Gastrocnemius medialis (tissue), 4 donors: Measurements from ENCODE around the gene TBK1.

Source experiments
- CTCF ChIP-seq, 5 experiments: fragments of 450-650 bp in 3 of 5; fragments of 200-600 bp in 2 of 5; sonication (generic) in 2 of 5; IDR thresholded peaks in 4 of 5; conservative IDR thresholded peaks in 1 of 5; 1 replicate in 4 of 5; 2 replicates in 1 of 5; pipeline ENCODE4 v1.5.1; 2016 to 2019; ENCODE audit warnings: antibody characterized with exemption in 5 of 5, mild to moderate bottlenecking in 3 of 5, moderate library complexity in 3 of 5
- POLR2A ChIP-seq, 2 donors: fragments of 450-650 bp; IDR thresholded peaks; one replicate each; pipeline ENCODE4 v1.6.1; 2017; ENCODE audit warnings: antibody characterized with exemption in 2 of 2, mild to moderate bottlenecking in 2 of 2, moderate library complexity in 2 of 2

- TF ChIP-seq CTCF (IDR thresholded peaks at IDR 0.05 in 4 of 5, conservative IDR thresholded peaks at IDR 0.05 in 1 of 5) (peak in 1 of 5 experiments; percentile 8), POLR2A (IDR thresholded peaks at IDR 0.05) (no peak)
Observed at GRCh38 chr12:64452559-64453329, 824 bp downstream of the TBK1 start.
